ENCODE measurements around the gene ENOX2. TPM values are rescaled to one million over a fixed set of nuclear protein-coding genes. Genes with fewer than 3 reads are reported as not detected.
A peak's percentile ranks its signal among the peaks of the same experiment; 100 is the strongest.
"Not testable (repeated sequence)": the region's sequence is repeated elsewhere in the genome, so short reads cannot be mapped to it uniquely, and the experiment has no call there.

Gene ENOX2, protein sequence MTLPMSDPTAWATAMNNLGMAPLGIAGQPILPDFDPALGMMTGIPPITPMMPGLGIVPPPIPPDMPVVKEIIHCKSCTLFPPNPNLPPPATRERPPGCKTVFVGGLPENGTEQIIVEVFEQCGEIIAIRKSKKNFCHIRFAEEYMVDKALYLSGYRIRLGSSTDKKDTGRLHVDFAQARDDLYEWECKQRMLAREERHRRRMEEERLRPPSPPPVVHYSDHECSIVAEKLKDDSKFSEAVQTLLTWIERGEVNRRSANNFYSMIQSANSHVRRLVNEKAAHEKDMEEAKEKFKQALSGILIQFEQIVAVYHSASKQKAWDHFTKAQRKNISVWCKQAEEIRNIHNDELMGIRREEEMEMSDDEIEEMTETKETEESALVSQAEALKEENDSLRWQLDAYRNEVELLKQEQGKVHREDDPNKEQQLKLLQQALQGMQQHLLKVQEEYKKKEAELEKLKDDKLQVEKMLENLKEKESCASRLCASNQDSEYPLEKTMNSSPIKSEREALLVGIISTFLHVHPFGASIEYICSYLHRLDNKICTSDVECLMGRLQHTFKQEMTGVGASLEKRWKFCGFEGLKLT
- polyA plus RNA-seq (ENCODE audit: insufficient read length in 4 of 4), result 10 to 100 TPM in 3 of 4 donors, 1 to 10 TPM in 1; 6.7 to 21.2 (median 16.7) TPM

DNA sequence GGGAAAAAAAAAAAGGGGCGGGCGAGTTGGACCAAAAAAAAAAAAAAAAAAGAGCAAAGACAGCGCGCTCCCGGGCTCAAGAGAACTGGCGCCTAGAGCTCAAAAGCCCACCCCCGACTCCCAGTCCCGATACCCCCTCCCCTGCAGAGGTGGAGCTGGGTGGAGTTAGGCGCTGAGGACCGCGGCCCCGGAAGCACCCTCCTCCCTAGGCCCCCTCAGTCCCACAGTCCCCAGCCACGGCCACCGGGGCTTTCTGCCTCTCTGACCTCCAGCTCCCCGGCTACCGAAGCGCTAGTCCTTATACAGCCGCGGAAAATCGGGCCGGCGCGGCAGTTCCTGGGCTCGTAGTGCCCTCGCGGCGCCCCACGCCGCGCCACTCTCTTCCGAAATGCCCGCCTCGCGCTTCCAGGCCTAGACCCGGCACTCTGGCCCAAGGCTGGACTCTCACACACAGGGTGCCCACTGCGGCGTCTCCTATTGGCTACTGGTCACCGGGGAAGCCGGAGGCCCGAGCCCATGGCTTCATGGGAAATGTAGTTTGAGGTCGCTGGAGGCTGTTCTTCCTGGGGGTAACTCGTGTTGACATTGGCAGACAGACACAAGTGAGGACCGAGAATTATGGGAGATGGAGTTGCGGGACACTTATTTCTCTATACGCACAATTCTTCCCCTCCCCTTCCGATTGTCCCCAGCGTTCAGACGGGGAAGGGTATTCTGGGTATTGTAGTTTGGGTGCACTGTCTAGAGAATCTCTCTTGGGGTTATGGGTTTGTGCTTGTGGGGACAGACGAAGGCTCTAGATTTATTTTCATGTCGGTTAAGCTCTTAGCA is at the start of gene ENOX2:
Gene ENOX2, minus strand, starts transcription at position 427 of the 831 bp plus-strand sequence. CDS start 199,993 bp downstream, outside the sequence.
- peak; percentile 84 to 93 (median 87) for DNase-seq (ENCODE audit: low read depth in 4 of 4, low spot score in 3 of 4)

DNA sequence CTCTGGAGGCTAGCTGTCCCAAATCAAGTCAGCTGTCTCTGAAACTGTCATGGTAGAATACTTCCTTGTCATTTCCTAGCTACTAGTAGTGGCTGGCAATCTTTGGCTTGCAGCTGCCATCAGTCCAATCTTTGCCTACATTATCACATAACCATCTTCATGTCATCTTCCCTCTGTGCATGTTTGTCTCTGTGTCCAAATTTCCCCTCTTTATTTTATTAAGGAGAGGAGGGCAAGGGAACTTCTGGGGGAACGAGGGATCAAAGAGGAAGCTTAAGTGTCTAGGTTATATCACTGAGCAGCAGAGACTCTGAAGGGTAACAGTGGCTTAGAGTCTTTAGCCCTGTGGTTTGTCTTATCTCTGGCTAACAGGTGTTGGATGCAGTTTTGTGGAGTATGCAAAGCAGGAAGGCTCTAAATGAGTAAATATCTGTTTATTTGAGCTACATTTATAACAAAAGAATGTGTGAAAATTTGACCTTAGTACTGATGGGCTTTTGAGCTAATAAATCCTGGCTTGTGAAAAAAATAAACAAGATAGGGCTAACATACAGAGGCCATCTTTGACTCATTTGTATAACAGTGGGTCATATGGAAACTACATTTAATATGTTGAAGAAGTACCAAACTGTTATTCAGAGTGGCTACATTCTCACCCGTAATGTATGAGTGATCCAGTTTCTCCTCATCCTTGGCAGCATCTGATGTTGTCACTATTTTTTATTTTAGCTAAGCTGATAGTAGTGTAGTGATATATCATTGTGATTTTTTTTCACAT is 49.4 kb upstream of the ENOX2 start:
- no peak for DNase-seq (ENCODE audit: low read depth in 4 of 4, low spot score in 3 of 4)

DNA sequence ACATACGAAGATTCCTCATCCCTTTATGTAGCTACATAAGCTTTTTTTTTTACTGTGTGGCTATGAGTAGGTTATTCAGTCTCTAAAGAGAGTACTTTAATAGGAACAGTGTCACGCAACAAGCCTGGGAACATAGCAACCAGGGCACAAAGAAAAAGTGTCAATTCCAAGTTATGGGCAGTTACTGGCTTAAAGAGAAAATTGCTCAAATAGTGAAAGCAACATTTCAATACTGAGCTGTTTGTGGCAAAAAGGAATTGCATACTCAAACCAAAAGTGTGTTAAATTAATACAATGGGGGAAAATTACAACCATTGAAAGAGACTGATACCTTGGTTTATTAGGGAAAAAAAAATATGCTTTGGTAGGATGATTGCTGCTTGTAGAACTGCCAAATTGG is 41.2 kb upstream of the ENOX2 start:
- DNase-seq (ENCODE audit: low read depth in 4 of 4, low spot score in 3 of 4), result no peak

DNA sequence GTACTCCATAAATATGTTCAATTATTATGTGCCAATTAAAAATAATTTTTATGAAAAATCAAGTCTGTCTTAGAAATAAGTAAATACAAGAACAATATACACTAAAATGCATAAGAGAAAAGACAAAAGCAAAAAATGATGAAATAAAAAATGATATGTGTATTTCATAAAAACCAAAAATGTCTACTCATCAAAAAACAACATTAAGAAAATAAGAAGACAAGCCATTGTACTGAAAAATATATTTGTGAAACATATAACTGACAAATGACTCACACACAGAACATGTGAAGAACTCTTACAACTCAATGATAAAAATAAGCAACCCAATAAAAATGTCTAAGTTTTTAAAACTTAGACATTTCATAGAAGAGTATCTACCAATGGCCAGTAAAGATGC is 34.1 kb upstream of the ENOX2 start:
- DNase-seq (ENCODE audit: low read depth in 4 of 4, low spot score in 3 of 4), result no peak

DNA sequence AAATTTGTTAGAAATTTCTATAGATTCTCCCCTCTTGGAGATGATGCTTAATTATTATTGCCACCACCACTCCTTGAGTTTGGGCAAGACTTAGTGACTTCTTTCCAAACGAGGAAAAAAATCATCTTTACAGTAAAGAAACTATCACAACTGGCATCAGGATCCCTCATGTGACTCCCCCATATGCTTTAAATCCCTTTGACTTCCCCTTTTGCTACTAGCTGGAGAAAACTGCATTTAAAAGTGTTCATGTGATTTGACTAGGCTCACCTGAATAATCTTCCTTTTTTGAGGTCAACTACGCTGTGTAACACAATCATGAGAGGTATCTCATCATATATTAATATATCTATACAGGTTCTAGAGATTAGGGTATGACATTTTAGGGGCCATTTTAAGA is 30.3 kb upstream of the ENOX2 start:
- no peak for DNase-seq (ENCODE audit: low read depth in 4 of 4, low spot score in 3 of 4)

DNA sequence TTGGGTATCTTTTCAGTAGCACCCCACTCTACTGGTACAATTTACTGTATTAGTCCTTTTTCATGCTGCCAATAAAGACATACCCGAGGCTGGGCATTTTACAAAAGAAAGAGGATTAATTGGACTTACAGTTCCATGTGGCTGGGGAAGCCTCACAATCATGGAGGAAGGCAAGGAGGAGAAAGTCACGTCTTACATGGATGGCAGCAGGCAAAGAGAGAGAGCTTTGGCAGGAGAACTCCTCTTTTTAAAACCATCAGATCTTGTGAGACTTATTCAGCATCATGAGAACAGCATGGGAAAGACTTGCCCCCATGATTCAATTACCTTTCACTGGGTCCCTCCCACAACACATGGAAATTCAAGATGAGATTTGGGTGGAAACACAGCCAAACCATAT is 17.4 kb upstream of the ENOX2 start:
- DNase-seq (ENCODE audit: low read depth in 4 of 4, low spot score in 3 of 4), result not testable (repeated sequence)

DNA sequence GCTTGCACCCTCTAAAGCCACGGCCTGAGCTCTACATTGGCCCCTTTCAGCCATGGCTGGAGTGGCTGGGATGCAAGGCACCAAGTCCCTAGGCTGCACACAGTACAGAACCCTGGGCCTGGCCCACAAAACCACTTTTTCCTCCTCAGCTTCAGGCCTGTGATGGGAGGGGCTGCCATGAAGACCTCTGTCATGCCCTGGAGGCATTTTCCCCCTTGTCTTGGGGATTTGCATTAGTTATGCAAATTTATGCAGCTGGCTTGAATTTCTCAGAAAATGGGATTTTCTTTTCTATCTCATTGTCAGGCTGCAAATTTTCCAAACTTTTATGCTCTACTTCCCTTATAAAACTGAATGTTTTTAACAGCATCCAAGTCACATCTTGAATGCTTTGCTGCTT is 16.7 kb upstream of the ENOX2 start:
- not testable (repeated sequence) for DNase-seq (ENCODE audit: low read depth in 4 of 4, low spot score in 3 of 4)

DNA sequence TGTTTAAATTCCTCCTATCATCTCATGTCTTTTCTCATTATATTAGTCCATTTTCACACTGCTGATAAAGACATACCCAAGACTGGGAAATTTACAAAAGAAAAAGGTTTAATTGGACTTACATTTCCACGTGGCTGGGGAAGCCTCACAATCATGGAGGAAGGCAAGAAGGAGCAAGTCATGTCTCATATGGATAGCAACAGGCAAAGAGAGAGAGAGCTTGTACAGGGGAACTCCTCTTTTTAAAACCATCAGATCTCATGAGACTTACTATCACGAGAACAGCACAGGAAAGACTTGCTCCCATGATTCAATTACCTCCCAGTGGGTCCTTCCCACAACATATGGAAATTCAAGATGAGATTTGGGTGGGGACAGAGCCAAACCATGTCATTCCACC is 15.5 kb upstream of the ENOX2 start:
- DNase-seq (ENCODE audit: low read depth in 4 of 4, low spot score in 3 of 4), result not testable (repeated sequence)

DNA sequence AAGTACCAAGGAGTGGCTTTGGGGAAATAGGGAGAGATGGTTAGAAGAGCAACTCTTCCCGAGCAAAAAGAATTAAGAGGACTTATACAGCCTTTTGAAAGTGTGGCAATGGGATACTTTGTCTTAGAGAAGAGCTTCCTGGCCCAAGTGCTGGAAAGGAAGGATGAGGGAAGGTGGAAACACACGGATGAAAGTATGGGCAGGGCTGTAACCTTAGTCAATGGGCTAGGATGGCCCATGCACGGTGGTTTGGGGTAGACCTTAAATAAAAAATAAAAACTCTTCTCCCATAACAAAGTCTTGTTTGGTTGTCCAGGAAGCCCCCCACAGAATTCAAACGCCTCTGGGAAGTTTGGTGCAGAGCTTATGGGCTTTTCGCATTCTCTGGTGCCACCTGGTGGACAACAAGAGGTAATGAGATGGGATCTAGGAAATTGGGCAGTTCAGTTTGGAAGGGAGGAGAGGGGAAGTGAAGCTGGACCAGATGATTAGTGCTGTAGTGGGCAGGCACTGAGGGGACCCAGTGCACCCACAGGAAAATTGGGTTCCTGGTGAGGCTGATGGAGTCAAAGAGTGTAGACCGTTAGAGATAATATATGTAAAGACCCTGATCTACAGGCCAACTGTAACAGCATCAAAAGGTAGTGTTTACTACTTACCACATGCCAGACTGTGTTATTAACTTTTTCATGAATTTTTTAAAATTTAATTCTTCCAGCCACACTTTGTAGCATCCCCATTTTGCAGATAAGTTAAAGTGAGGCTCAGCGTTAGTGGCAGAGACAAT is 13.8 kb upstream of the ENOX2 start:
- DNase-seq (ENCODE audit: low read depth in 4 of 4, low spot score in 3 of 4), result peak in 1 of 4 donors; percentile 21

DNA sequence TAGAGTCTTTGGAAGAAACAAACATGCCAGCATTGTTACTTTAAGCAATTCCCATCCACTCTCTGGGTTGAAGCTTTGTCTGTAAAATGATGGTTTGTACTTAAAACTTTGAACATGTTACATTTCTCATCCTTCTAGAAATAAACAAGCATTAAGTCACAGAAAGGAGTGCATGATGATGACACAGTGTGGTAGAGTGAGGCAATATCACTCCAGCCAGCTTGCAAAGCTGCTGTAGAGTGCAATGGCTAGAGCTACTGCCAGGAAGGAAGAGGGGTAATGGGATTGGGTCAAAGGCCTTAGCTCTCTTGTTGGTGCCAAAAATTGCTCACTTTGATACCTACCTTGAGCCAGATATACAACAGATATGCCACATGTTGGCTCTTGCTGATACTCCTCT is 12.3 kb upstream of the ENOX2 start:
- no peak for DNase-seq (ENCODE audit: low read depth in 4 of 4, low spot score in 3 of 4)

DNA sequence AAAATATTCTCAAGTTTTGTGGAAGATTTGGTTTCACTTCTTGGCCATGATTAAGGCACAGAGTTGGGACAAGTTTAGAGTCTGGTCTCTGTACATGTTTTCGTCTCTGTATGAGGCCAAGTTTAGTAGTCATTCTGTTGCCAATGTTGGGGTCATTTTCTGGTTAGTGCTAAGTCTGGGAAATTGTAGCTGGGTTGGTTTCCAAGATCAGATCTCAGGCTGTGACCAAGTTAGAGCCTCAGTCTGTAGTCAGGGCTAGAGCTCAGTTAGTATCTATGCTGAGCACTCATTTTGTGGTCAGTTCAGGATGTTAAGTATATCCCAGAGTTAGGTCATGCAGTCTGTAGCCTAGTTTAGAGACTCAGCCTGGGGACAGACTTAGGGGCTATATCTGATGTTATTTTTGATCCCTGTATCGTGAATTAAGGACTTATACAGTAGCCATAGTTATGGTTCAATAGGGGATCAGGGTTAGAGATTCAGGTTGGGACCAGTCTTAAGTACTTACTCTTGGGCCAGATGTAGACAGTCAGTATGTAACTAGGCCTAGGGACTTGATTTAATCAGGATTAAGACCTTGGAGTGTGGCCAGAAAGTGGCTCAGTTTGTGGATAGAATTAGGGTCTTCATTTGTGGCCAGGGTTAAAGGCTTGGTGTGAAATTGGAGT is 6.6 kb upstream of the ENOX2 start:
- no peak for DNase-seq (ENCODE audit: low read depth in 4 of 4, low spot score in 3 of 4)

DNA sequence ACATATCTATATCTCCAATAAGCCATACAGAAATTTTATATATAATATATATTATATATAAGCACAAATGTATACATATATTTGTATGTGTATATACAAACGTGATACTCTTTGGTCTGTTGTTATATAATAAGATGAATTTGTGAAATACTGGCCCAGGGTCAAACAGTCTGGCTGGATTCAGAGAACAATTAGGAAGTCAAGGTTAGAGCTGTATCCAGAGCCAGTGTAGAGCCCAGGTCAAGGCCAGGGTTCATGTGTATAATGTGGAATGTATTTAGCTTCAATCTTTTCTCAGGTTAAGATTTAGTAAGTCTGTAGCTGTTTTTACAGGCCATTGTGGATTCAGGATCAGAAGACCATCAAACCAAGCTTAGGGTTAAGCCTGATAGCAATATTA is 3.8 kb upstream of the ENOX2 start:
- DNase-seq (ENCODE audit: low read depth in 4 of 4, low spot score in 3 of 4), result no peak

DNA sequence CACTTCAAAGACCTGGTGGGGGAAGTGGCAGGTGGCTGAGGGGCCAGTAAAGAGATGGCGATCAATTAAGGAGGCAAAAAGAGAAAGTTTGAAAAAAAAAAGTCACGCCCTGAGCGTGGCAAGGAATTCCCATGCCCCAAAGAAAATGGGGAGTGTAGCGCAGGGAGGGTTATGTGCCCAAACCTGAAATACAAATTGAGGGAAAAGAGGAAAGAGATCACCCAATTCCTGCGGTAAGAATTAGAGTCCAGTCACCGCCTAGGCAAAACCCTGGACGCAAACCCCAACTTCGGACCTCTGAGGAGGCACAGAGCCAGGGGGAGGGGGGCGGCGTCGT is 595 bp downstream of the ENOX2 start:
- no peak for DNase-seq (ENCODE audit: low read depth in 4 of 4, low spot score in 3 of 4)

DNA sequence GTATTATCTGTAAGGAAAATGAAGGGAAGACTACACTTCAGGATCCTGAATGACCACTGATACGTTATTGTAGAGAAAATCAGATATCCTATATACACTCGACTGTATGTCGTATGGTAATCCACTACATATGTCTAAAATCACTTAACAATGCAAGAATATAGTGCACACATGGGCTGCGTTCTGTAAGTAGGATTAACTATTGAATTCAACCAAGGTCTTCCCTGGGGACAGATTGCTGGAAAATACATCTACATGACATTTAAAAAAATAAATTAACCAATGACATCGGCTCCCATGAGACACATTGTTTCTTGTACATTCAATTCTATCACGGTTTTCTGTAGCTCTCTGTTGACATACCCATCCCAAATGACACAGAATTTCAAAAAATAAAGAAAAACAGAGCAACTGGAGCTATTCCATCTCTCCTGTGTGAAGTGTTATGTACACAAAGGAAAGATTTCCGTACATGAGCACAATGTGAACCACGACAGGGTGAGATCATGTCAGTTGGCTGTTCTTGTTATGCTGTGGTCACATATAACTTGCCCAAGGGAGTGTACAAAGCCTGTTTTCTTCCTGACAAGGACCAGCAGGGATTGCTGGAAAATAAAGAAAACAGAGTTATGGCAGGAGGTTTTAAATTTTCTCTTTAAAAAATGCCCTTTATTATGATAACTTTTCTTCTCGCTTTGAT is 6.1 kb downstream of the ENOX2 start:
- no peak for DNase-seq (ENCODE audit: low read depth in 4 of 4, low spot score in 3 of 4)

DNA sequence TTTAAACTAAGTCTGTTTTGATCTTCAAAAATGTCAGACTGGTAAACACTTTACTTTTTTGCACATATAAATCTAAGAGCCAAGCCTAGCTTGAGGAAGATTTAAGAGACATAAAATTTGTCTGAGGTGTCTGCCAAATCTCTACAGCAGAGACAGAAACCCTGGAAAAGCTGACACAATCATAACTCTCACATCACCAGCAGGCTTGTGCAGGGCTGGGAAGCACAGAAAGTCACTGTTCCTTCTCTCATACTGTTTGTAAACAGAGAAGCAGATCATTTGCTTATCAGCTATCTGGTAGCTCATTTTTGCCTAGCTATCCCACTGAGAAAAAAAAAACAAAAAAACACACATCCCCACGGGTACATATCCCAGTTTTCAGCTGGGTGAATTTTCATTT is 7.0 kb downstream of the ENOX2 start:
- no peak for DNase-seq (ENCODE audit: low read depth in 4 of 4, low spot score in 3 of 4)

DNA sequence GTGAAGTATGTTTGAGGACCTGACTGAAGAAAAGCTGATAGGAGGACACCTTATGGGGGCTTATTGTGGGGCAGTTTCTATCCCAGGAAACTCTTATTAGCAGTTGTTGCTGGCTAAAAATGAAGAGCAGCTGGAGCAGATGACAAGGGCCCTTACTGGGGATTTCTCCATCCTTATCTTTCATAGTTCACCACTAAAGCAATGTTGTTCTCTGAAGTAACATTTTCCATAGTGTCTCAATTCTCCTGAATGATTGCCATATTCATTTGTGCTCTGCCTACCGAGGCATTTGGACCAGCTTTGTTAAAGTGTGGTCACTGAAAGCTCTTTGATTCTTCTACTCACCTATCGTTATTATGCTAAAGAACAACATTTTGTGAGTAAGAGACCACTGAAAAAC is 7.7 kb downstream of the ENOX2 start:
- no peak for DNase-seq (ENCODE audit: low read depth in 4 of 4, low spot score in 3 of 4)

DNA sequence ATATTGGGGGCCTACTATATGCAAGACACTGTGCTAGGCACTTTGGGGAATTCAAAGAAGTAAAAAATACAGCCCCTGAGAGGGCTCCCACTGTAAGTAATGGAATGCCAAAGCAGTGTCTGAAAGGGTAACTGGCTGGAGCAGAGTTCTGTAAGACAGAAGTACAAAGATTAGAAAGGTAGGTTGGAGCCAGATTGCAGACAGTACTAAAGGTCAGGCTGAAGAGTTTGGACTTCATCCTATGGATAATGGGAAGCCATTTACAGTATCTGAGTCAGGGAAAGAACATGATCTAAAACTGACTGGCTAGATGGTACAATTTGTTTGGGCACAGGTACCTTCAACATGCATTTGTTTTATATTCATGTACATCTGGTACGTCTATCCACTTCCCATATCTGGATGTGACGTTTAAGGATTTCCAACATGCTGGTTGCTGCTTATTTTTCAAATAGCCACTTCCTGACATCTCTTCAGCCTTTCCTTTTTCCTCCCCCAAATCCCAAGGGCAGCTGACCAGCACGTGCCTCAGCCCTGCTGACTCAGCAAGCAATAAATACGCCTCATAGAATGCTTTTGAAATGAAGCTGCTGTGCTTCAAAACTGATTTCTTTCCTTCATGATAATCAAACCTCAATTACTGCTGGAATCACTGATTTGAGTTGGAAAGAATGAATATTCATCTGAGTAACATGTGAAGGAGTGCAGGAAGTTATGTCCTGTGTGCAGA is 9.5 kb downstream of the ENOX2 start:
- no peak for DNase-seq (ENCODE audit: low read depth in 4 of 4, low spot score in 3 of 4)

DNA sequence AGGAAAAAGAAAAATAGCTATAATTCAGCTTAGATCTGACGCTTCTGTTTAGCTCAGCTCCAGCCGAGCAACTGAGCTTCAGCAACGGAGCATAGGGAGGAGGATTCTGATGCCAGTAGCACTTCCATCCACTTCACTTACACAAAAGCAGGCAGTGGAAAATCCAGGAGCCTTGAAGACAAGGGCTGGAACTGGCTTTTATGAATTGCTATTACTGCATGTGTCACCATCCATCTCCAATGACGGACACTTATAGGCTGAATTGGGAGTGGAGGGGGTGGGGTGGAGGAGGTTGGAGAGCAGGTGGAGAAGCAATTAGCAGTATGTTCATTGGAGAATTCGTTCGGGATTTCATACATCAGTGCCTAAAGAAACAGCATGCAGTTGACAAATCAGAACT is 15.6 kb downstream of the ENOX2 start:
- no peak for DNase-seq (ENCODE audit: low read depth in 4 of 4, low spot score in 3 of 4)

Measured in left renal pelvis (tissue), 4 donors.